OCI-LY7 (cell line): ENCODE data around the gene KRTAP6-3. TPM values are rescaled to one million over a fixed set of nuclear protein-coding genes. Genes with fewer than 3 reads are reported as not detected.

Source experiments
- BruUV-seq: library from RNA; stranded (reverse); fragments of 400-500 nt; replicated peaks from 2 replicates; lab custom pipeline; 2021; lab: Mats Ljungman, UMichigan
- CTCF ChIA-PET: fragments of 300-600 bp; sonication (Branson Sonifier 250); formaldehyde crosslinking; loops from one replicate; lab custom pipeline; 2022; ENCODE audit warnings: antibody characterized with exemption; ENCODE audit not compliant: unreplicated experiment; lab: Charles Lee
- POLR2A ChIA-PET: fragments of 300-600 bp; sonication (Branson Sonifier 250); formaldehyde crosslinking; loops from one replicate; lab custom pipeline; 2022; ENCODE audit warnings: antibody characterized with exemption; lab: Charles Lee
- DNase-seq: peaks from one replicate; pipeline ENCODE4 v3.0.0-alpha.2; 2015; ENCODE audit warnings: low spot score
- H2AFZ ChIP-seq: fragments of 200-600 bp; sonication (generic), shearing (Covaris generic); 2 replicates; pipeline ENCODE4 v1.6.1; 2014; ENCODE audit warnings: mild to moderate bottlenecking, antibody characterized with exemption, low read length, moderate library complexity
- H3K27ac ChIP-seq: fragments of 200-600 bp; sonication (generic); 2 replicates; pipeline ENCODE4 v1.5.1; 2014; ENCODE audit warnings: mixed run types, low read depth, mild to moderate bottlenecking, moderate library complexity, low read length, inconsistent platforms; ENCODE audit not compliant: poor library complexity, severe bottlenecking
- H3K36me3 ChIP-seq: fragments of 200-600 bp; sonication (generic); 2 replicates; pipeline ENCODE4 v1.6.1; 2014; ENCODE audit warnings: mild to moderate bottlenecking, antibody characterized with exemption, low read length, moderate library complexity, mixed read lengths; ENCODE audit not compliant: insufficient read depth
- H3K4me1 ChIP-seq: fragments of 200-600 bp; sonication (generic); 2 replicates; pipeline ENCODE4 v1.5.1; 2014; ENCODE audit warnings: mild to moderate bottlenecking, low read length; ENCODE audit not compliant: insufficient read depth, poor library complexity, severe bottlenecking
- H3K4me2 ChIP-seq: fragments of 200-600 bp; sonication (generic); 2 replicates; pipeline ENCODE4 v1.6.1; 2014; ENCODE audit warnings: mild to moderate bottlenecking, low read length
- H3K4me3 ChIP-seq: fragments of 200-600 bp; sonication (generic); 2 replicates; pipeline ENCODE4 v1.5.1; 2014; ENCODE audit warnings: mild to moderate bottlenecking, low read depth, low read length; ENCODE audit not compliant: poor library complexity, severe bottlenecking
- H3K79me2 ChIP-seq: fragments of 200-600 bp; sonication (generic); 2 replicates; pipeline ENCODE4 v1.6.1; 2016; ENCODE audit warnings: low read depth, mild to moderate bottlenecking, low read length, moderate library complexity, mixed read lengths; ENCODE audit not compliant: insufficient read depth
- H3K9me2 ChIP-seq: fragments of 200-600 bp; sonication (generic); 2 replicates; pipeline ENCODE4 v1.6.1; 2016; ENCODE audit warnings: mild to moderate bottlenecking, low read length, mixed read lengths; ENCODE audit not compliant: insufficient read depth
- H3K9me3 ChIP-seq: fragments of 200-600 bp; sonication (generic); 2 replicates; pipeline ENCODE4 v1.6.1; 2014; ENCODE audit warnings: mild to moderate bottlenecking, mixed run types, low read length, mixed read lengths
- H4K20me1 ChIP-seq: fragments of 200-600 bp; sonication (generic); 2 replicates; pipeline ENCODE4 v1.6.1; 2014; ENCODE audit warnings: mild to moderate bottlenecking, antibody characterized with exemption, low read length, moderate library complexity, mixed read lengths; ENCODE audit not compliant: insufficient read depth
- CTCF ChIP-seq: fragments of 200-600 bp; sonication (generic); conservative IDR thresholded peaks from 2 replicates; pipeline ENCODE4 v1.5.1; 2014; ENCODE audit warnings: mild to moderate bottlenecking, antibody characterized with exemption, low read length, moderate library complexity, mixed read lengths
- EZH2phosphoT487 ChIP-seq: fragments of 200-600 bp; sonication (generic); IDR thresholded peaks from 2 replicates; pipeline ENCODE4 v1.6.1; 2018; ENCODE audit warnings: low read depth, borderline replicate concordance, mild to moderate bottlenecking, mixed run types, antibody characterized with exemption, low read length, moderate library complexity, mixed read lengths
- intact Hi-C: fragments of 100-400 bp; cut with micrococcal nuclease; formaldehyde crosslinking; loops from one replicate; pipeline ENCODE4 v1.10.0; 2022; ENCODE audit not compliant: unreplicated experiment
- total RNA-seq, 2 experiments: library from RNA; depleted of rRNA in 1 of 2; stranded (reverse); fragments of >200 nt in 1 of 2; shearing (Covaris generic) in 1 of 2; gene quantifications; 2 replicates each; pipeline ENCODE4 v1.2.3, GENCODE V29; 2014 to 2022

The KRTAP6-3 gene
- total RNA-seq, 2 experiments from 2014 or later, result not detected

- H2AFZ ChIP-seq, result no peak overlapping the region
- no peaks in the 10 kb centered on the region for H3K79me2 ChIP-seq
- ChIA-PET CTCF (no interaction called here), POLR2A (no interaction called here)
- no TSS peak for BruUV-seq
- H3K36me3 ChIP-seq, result no peaks in the 10 kb centered on the region
- H3K27ac ChIP-seq, result no peak overlapping the region
- no peaks in the 10 kb centered on the region for H3K4me1 ChIP-seq
- H3K9me3 ChIP-seq, result no peaks in the 10 kb centered on the region
- no peak overlapping the region for H3K4me2 ChIP-seq
- no peak overlapping the region for H3K4me3 ChIP-seq
- DNase-seq, result no peak
- no peaks in the 10 kb centered on the region for H4K20me1 ChIP-seq
- H3K9me2 ChIP-seq, result no peaks in the 10 kb centered on the region
- TF ChIP-seq EZH2phosphoT487 (no peak), CTCF (no peak)
- intact Hi-C loops, result no loop called here
Observed at GRCh38 chr21:30620080-30620479, 27.8 kb downstream of the KRTAP6-3 start.

- POLR2A ChIA-PET, result interaction anchor here (0.7 kb wide), 1 partner anchor 170 kb away, joined by 3 read pairs; no protein-coding TSS in a partner anchor
- CTCF ChIA-PET, result no interaction called here
- TF ChIP-seq CTCF (no peak), EZH2phosphoT487 (no peak)
- H3K4me3 ChIP-seq, result no peak within 1 kb of the TSS
- no peaks in the 10 kb centered on the region for H3K9me2 ChIP-seq
- no peaks in the 10 kb centered on the region for H3K4me1 ChIP-seq
- H3K36me3 ChIP-seq, result no peaks in the 10 kb centered on the region
- no peak within 1 kb of the TSS for H3K4me2 ChIP-seq
- intact Hi-C loops, result no loop called here
- no peak within 1 kb of the TSS for H3K27ac ChIP-seq
- no peak for DNase-seq
- BruUV-seq, result no TSS peak
- H3K9me3 ChIP-seq, result no peaks in the 10 kb centered on the region
- no peaks in the 10 kb centered on the region for H4K20me1 ChIP-seq
- no peak within 1 kb of the TSS for H2AFZ ChIP-seq
- no peaks in the 10 kb centered on the region for H3K79me2 ChIP-seq
Observed at GRCh38 chr21:30620522-30620921, 28.3 kb downstream of the KRTAP6-3 start, which contains the start of gene KRTAP20-4. Gene KRTAP20-4, plus strand, starts transcription at chr21:30620627.

- Histone ChIP-seq H3K27ac (no peak overlapping the region), H3K9me2 (no peaks in the 10 kb centered on the region), H3K9me3 (peaks cover 8% of the 10 kb centered on the region; the same call in 1 of the 2 replicates), H3K36me3 (no peaks in the 10 kb centered on the region), H3K4me3 (no peak overlapping the region), H3K4me2 (no peak overlapping the region), H4K20me1 (no peaks in the 10 kb centered on the region), H2AFZ (no peak overlapping the region), H3K79me2 (no peaks in the 10 kb centered on the region), H3K4me1 (no peaks in the 10 kb centered on the region)
- ChIA-PET POLR2A (interaction anchor here (0.7 kb wide), 1 partner anchor 14 kb away, joined by 6 read pairs; no protein-coding TSS in a partner anchor), CTCF (interaction anchor here (0.6 kb wide), 1 partner anchor 41 kb away, joined by 3 read pairs; no protein-coding TSS in a partner anchor)
- intact Hi-C loops, result no loop called here
- TF ChIP-seq CTCF (no peak), EZH2phosphoT487 (no peak)
- BruUV-seq, result no TSS peak
- no peak for DNase-seq
Observed at GRCh38 chr21:30623362-30623761, 31.1 kb downstream of the KRTAP6-3 start.
